Thyroid gland (tissue), 4 donors: ENCODE results near the gene MTCL1. TPM values are rescaled to one million over a fixed set of nuclear protein-coding genes. Genes with fewer than 3 reads are reported as not detected.

Experiments used
- DNase-seq, 2 donors: peaks; one replicate each; pipeline ENCODE4 v3.0.0-alpha.2; 2019
- H3K27ac ChIP-seq, 3 donors: fragments of 200-600 bp; sonication (generic); 1 replicate in 2 of 3; 2 replicates in 1 of 3; pipeline ENCODE4 v1.5.1; 2016 to 2019; ENCODE audit warnings: mild to moderate bottlenecking in 1 of 3, moderate library complexity in 1 of 3
- H3K27me3 ChIP-seq: fragments of 200-600 bp; sonication (generic); one replicate; pipeline ENCODE4 v1.5.1; 2019
- H3K36me3 ChIP-seq, 2 donors: fragments of 200-600 bp; sonication (generic); one replicate each; pipeline ENCODE4 v1.5.1; 2016 to 2019
- H3K4me1 ChIP-seq, 2 donors: fragments of 200-600 bp; sonication (generic); one replicate each; pipeline ENCODE4 v1.5.1; 2017 to 2019
- H3K4me3 ChIP-seq, 3 donors: fragments of 200-600 bp; sonication (generic); replicated peaks in 1 of 3; 1 replicate in 2 of 3; 2 replicates in 1 of 3; pipeline ENCODE4 v1.5.1; 2016; ENCODE audit warnings: mild to moderate bottlenecking in 1 of 3
- H3K9me3 ChIP-seq: fragments of 200-600 bp; sonication (generic); one replicate; pipeline ENCODE4 v1.5.1; 2017
- CTCF ChIP-seq, 6 experiments: fragments of 200-600 bp in 3 of 6; fragments of 450-650 bp in 3 of 6; sonication (generic) in 3 of 6; IDR thresholded peaks; one replicate each; pipeline ENCODE4 v1.5.1; 2016 to 2019; ENCODE audit warnings: antibody characterized with exemption in 6 of 6, mild to moderate bottlenecking in 2 of 6, inconsistent platforms in 1 of 6, moderate library complexity in 1 of 6
- POLR2A ChIP-seq, 2 donors: fragments of 450-650 bp; IDR thresholded peaks; one replicate each; pipeline ENCODE4 v1.6.1; 2017; ENCODE audit warnings: antibody characterized with exemption in 2 of 2, mild to moderate bottlenecking in 2 of 2, moderate library complexity in 1 of 2
- whole genome bisulfite sequencing, 2 donors: methylation state at CpG; one replicate each; pipeline ENCODE4 v1.1.5; 2017; 5-methylcytosine and 5-hydroxymethylcytosine counted together
- intact Hi-C: fragments of 100-400 bp; cut with DNase I; formaldehyde crosslinking; loops from one replicate; pipeline ENCODE4 v1.15.1; 2023
- total RNA-seq, 4 donors: library from RNA; depleted of rRNA; stranded (reverse); fragments of >200 nt; gene quantifications; one replicate each; pipeline ENCODE4 v1.2.3, GENCODE V29; 2016

MTCL1 gene
- total RNA-seq, 4 donors from 2014 or later: 2.0 to 3.2 (median 2.5) TPM

- TF ChIP-seq POLR2A (IDR thresholded peaks at IDR 0.05) (no peak), CTCF (IDR thresholded peaks at IDR 0.05) (no peak)
- Histone ChIP-seq H3K4me1 (no peaks in the 10 kb centered on the region), H3K4me3 (no peak overlapping the region), H3K9me3 (no peaks in the 10 kb centered on the region), H3K27me3 (no peaks in the 10 kb centered on the region), H3K36me3 (no peaks in the 10 kb centered on the region), H3K27ac (no peak overlapping the region)
- WGBS, 2 donors: 93 to 96% methylated on average over 3 of the region's 3 CpGs
- intact Hi-C loops: no loop called here
- DNase-seq: no peak
These were observed 37.5 kb upstream of the MTCL1 start for GRCh38 chr18:8667846-8668245.

- intact Hi-C loops: no loop called here
- Histone ChIP-seq H3K27me3 (no peaks in the 10 kb centered on the region), H3K4me3 (no peak overlapping the region), H3K27ac (no peak overlapping the region), H3K9me3 (no peaks in the 10 kb centered on the region), H3K4me1 (no peaks in the 10 kb centered on the region), H3K36me3 (no peaks in the 10 kb centered on the region)
- TF ChIP-seq POLR2A (IDR thresholded peaks at IDR 0.05) (no peak), CTCF (IDR thresholded peaks at IDR 0.05) (no peak)
- no peak for DNase-seq
These were observed 37.0 kb upstream of the MTCL1 start for GRCh38 chr18:8668381-8668780.

GRCh38 chr18:8669571-8669970 is 35.8 kb upstream of the MTCL1 start:
- H3K4me3 ChIP-seq: no peak overlapping the region
- intact Hi-C loops: no loop called here

GRCh38 chr18:8673256-8674209 is 31.8 kb upstream of the MTCL1 start:
- no peak for DNase-seq
- 92 to 94% methylated on average over 9 of the region's 9 CpGs for WGBS, 2 donors
- Histone ChIP-seq H3K27me3 (no peaks in the 10 kb centered on the region), H3K27ac (no peak overlapping the region), H3K36me3 (no peaks in the 10 kb centered on the region), H3K4me3 (no peak overlapping the region), H3K9me3 (no peaks in the 10 kb centered on the region), H3K4me1 (no peaks in the 10 kb centered on the region)
- TF ChIP-seq CTCF (IDR thresholded peaks at IDR 0.05) (no peak), POLR2A (IDR thresholded peaks at IDR 0.05) (no peak)
- intact Hi-C loops: no loop called here

More at GRCh38 chr18:8669571-8669970, 35.8 kb upstream of the MTCL1 start:
- Histone ChIP-seq H3K4me1 (no peaks in the 10 kb centered on the region), H3K9me3 (no peaks in the 10 kb centered on the region), H3K36me3 (no peaks in the 10 kb centered on the region), H3K27me3 (no peaks in the 10 kb centered on the region), H3K27ac (no peak overlapping the region)
- TF ChIP-seq CTCF (IDR thresholded peaks at IDR 0.05) (no peak), POLR2A (IDR thresholded peaks at IDR 0.05) (no peak)
- DNase-seq: no peak
- 89 to 91% methylated on average over 4 of the region's 4 CpGs for WGBS, 2 donors

GRCh38 chr18:8675057-8675456 is 30.3 kb upstream of the MTCL1 start:
- H3K36me3 ChIP-seq: no peaks in the 10 kb centered on the region
- H3K27me3 ChIP-seq: no peaks in the 10 kb centered on the region
- no peak overlapping the region for H3K27ac ChIP-seq
- no peaks in the 10 kb centered on the region for H3K9me3 ChIP-seq
- TF ChIP-seq POLR2A (IDR thresholded peaks at IDR 0.05) (no peak), CTCF (IDR thresholded peaks at IDR 0.05) (no peak)
- intact Hi-C loops: no loop called here
- WGBS, 2 donors: 58 to 64% methylated on average over 4 of the region's 4 CpGs
- no peaks in the 10 kb centered on the region for H3K4me1 ChIP-seq
- no peak for DNase-seq
- H3K4me3 ChIP-seq: no peak overlapping the region
